ENCODE data around the gene PRKAR1B. TPM values are rescaled to one million over a fixed set of nuclear protein-coding genes. Genes with fewer than 3 reads are reported as not detected.
"Not testable (repeated sequence)": the region's sequence is repeated elsewhere in the genome, so short reads cannot be mapped to it uniquely, and the experiment has no call there.

Gene PRKAR1B
- polyA plus RNA-seq, 6 donors from 2014 or later = 2.9 to 5.9 (median 4.2) TPM

GRCh38 chr7:653829-654764 lies 73.0 kb downstream of the PRKAR1B start:
- no peak for ATAC-seq (ENCODE audit: low read depth in 2 of 2)
- no peak for DNase-seq
- H3K9me3 Mint-ChIP-seq = peaks cover 0 to 4% (median under 1%) of the 10 kb centered on the region in 7 donors
- H3K36me3 Mint-ChIP-seq = peaks cover 0 to 4% of the 10 kb centered on the region in 2 donors
- H3K27ac Mint-ChIP-seq = no peak overlapping the region
- no peak overlapping the region for H3K4me3 Mint-ChIP-seq
- no peaks in the 10 kb centered on the region for H3K4me1 Mint-ChIP-seq
- H3K27me3 Mint-ChIP-seq = no peaks in the 10 kb centered on the region

- Mint-ChIP-seq H3K4me1 (no peaks in the 10 kb centered on the region), H3K36me3 (no peaks in the 10 kb centered on the region), H3K4me3 (no peak overlapping the region), H3K27ac (no peak overlapping the region), H3K27me3 (no peaks in the 10 kb centered on the region), H3K9me3 (peaks cover 0 to 2% (median 0%) of the 10 kb centered on the region in 7 donors)
- no peak for ATAC-seq (ENCODE audit: low read depth in 2 of 2)
- DNase-seq = no peak
Measured at GRCh38 chr7:652881-653280, 74.2 kb downstream of the PRKAR1B start.

- H3K27me3 Mint-ChIP-seq; H3K4me3 Mint-ChIP-seq; H3K9me3 Mint-ChIP-seq; H3K36me3 Mint-ChIP-seq; DNase-seq; ATAC-seq (ENCODE audit: low read depth in 2 of 2); H3K4me1 Mint-ChIP-seq: not testable (repeated sequence)
- H3K27ac Mint-ChIP-seq = peak overlapping the region in 1 of 6 donors; percentile 60
Measured at GRCh38 chr7:652167-652566, 74.9 kb downstream of the PRKAR1B start.

- no peak for ATAC-seq (ENCODE audit: low read depth in 2 of 2)
Measured at GRCh38 chr7:651032-651728, 75.9 kb downstream of the PRKAR1B start.

GRCh38 chr7:650339-651031 lies 76.6 kb downstream of the PRKAR1B start:
- ATAC-seq (ENCODE audit: low read depth in 2 of 2) = no peak
- no peak for DNase-seq

More at GRCh38 chr7:651032-651728, 75.9 kb downstream of the PRKAR1B start:
- Mint-ChIP-seq H3K4me1 (no peaks in the 10 kb centered on the region), H3K4me3 (no peak overlapping the region), H3K27ac (peak overlapping the region in 1 of 6 donors; percentile 13), H3K27me3 (no peaks in the 10 kb centered on the region), H3K36me3 (no peaks in the 10 kb centered on the region), H3K9me3 (peaks cover 0 to 2% (median 0%) of the 10 kb centered on the region in 7 donors)
- no peak for DNase-seq

GRCh38 chr7:646951-647350 lies 80.1 kb downstream of the PRKAR1B start:
- H3K27me3 Mint-ChIP-seq = no peaks in the 10 kb centered on the region
- H3K36me3 Mint-ChIP-seq = peaks cover 0 to 5% of the 10 kb centered on the region in 2 donors
- no peak overlapping the region for H3K4me3 Mint-ChIP-seq
- no peak for ATAC-seq (ENCODE audit: low read depth in 2 of 2)
- DNase-seq = no peak
- peaks cover 0 to 5% (median 0%) of the 10 kb centered on the region in 7 donors for H3K9me3 Mint-ChIP-seq
- no peaks in the 10 kb centered on the region for H3K4me1 Mint-ChIP-seq
- H3K27ac Mint-ChIP-seq = no peak overlapping the region

More at GRCh38 chr7:650339-651031, 76.6 kb downstream of the PRKAR1B start:
- Mint-ChIP-seq H3K27me3 (no peaks in the 10 kb centered on the region), H3K27ac (peak overlapping the region in 1 of 6 donors; percentile 27), H3K9me3 (peaks cover 0 to 2% (median 0%) of the 10 kb centered on the region in 7 donors), H3K4me1 (no peaks in the 10 kb centered on the region), H3K36me3 (no peaks in the 10 kb centered on the region), H3K4me3 (no peak overlapping the region)

- Mint-ChIP-seq H3K27me3 (no peaks in the 10 kb centered on the region), H3K4me3 (no peak overlapping the region), H3K4me1 (no peaks in the 10 kb centered on the region), H3K27ac (peak overlapping the region in 1 of 6 donors; percentile 5), H3K36me3 (peaks cover 0 to 5% of the 10 kb centered on the region in 2 donors), H3K9me3 (peaks cover 0 to 5% (median 0%) of the 10 kb centered on the region in 7 donors)
- ATAC-seq (ENCODE audit: low read depth in 2 of 2) = no peak
- DNase-seq = no peak
Measured at GRCh38 chr7:646487-646886, 80.6 kb downstream of the PRKAR1B start.

GRCh38 chr7:645606-646005 lies 81.5 kb downstream of the PRKAR1B start:
- DNase-seq (no peak), ATAC-seq (ENCODE audit: low read depth in 2 of 2) (no peak)
- H3K36me3 Mint-ChIP-seq = peaks cover 0 to 5% of the 10 kb centered on the region in 2 donors
- no peak overlapping the region for H3K27ac Mint-ChIP-seq
- no peaks in the 10 kb centered on the region for H3K27me3 Mint-ChIP-seq
- no peak overlapping the region for H3K4me3 Mint-ChIP-seq
- peaks cover 2 to 6% (median 5%) of the 10 kb centered on the region in 3 donors for H3K4me1 Mint-ChIP-seq
- peaks cover 0 to 5% (median 1%) of the 10 kb centered on the region in 7 donors for H3K9me3 Mint-ChIP-seq

- Mint-ChIP-seq H3K27me3 (no peaks in the 10 kb centered on the region), H3K9me3 (peaks cover 0 to 5% (median 2%) of the 10 kb centered on the region in 7 donors), H3K4me3 (no peak overlapping the region), H3K36me3 (peaks cover 0 to 5% of the 10 kb centered on the region in 2 donors), H3K4me1 (peaks cover 7 to 14% (median 13%) of the 10 kb centered on the region in 3 donors), H3K27ac (no peak overlapping the region)
- ATAC-seq (ENCODE audit: low read depth in 2 of 2) (no peak), DNase-seq (no peak)
Measured at GRCh38 chr7:644381-645305, 82.4 kb downstream of the PRKAR1B start.

GRCh38 chr7:641966-642365 lies 85.1 kb downstream of the PRKAR1B start:
- H3K4me3 Mint-ChIP-seq = peak overlapping the region in 1 of 8 donors; percentile 16
- H3K27me3 Mint-ChIP-seq = no peaks in the 10 kb centered on the region
- H3K27ac Mint-ChIP-seq = no peak overlapping the region
- peaks cover 0 to 5% of the 10 kb centered on the region in 2 donors for H3K36me3 Mint-ChIP-seq
- ATAC-seq (ENCODE audit: low read depth in 2 of 2) = no peak
- peaks cover 0 to 5% (median 2%) of the 10 kb centered on the region in 7 donors for H3K9me3 Mint-ChIP-seq
- H3K4me1 Mint-ChIP-seq = peaks cover 11 to 22% (median 16%) of the 10 kb centered on the region in 3 donors
- DNase-seq = no peak

GRCh38 chr7:641269-641671 lies 85.8 kb downstream of the PRKAR1B start:
- peak overlapping the region in 1 of 6 donors; percentile 49 for H3K27ac Mint-ChIP-seq
- no peak for DNase-seq
- ATAC-seq (ENCODE audit: low read depth in 2 of 2) = no peak
- peaks cover 0 to 5% of the 10 kb centered on the region in 2 donors for H3K36me3 Mint-ChIP-seq
- H3K4me1 Mint-ChIP-seq = peaks cover 14 to 22% (median 16%) of the 10 kb centered on the region in 3 donors
- H3K9me3 Mint-ChIP-seq = peaks cover 0 to 5% (median 2%) of the 10 kb centered on the region in 7 donors
- H3K27me3 Mint-ChIP-seq = no peaks in the 10 kb centered on the region
- no peak overlapping the region for H3K4me3 Mint-ChIP-seq

GRCh38 chr7:638256-639011 lies 88.6 kb downstream of the PRKAR1B start:
- DNase-seq (no peak), ATAC-seq (ENCODE audit: low read depth in 2 of 2) (no peak)
- Mint-ChIP-seq H3K27ac (peak overlapping the region in 1 of 6 donors; percentile 52), H3K4me1 (peaks cover 14 to 22% (median 16%) of the 10 kb centered on the region in 3 donors), H3K4me3 (no peak overlapping the region), H3K9me3 (peaks cover 0 to 5% (median 2%) of the 10 kb centered on the region in 7 donors), H3K27me3 (no peaks in the 10 kb centered on the region), H3K36me3 (peaks cover 0 to 5% of the 10 kb centered on the region in 2 donors)

All from naive B cell (primary cell).